ENCODE data around the gene SLC29A1.

DNA sequence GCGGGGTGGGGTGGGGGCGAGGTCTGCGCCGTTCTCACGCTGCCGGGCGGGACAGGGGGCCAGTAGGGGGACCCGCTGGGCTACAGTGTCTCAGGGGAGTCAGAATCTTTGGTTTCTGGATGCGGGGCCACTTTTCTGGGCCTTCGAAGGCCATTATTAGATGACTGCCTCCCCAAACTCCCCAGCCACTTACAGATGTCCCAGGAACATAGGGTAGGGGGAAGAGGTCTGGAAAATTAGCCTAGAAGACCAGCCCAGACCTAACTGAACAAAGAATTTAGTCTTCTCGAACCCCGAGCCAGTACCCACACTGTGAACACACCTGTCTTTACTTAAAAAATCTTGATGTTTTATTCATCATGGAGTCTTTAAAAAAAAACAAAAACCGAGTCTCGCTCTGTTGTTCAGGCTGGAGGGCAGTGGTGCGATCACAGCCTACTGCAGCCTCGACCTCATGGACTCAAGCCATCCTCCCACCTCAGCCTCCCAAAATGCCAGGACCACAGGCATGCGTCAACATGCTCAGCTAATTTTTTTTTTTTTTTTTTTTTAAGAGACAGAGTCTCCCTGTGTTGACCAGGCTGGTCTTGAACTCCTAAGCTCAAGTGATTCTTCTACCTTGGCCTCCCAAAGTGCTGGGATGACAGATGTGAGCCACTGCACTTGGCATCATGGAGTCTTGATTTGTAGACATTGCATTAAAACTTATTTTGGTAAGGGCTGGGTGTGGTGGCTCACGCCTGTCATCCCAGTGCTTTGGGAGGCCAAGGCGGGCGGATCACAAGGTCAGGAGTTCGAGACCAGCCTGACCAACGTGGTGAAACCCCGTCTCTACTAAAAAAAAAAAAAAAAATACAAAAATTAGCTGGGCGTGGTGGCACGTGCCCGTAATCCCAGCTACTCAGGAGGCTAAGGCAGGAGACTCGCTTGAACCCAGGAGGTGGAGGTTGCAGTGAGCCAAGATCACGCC lies 3.3 kb upstream of the SLC29A1 start:
- TF ChIP-seq, protein P1, sequence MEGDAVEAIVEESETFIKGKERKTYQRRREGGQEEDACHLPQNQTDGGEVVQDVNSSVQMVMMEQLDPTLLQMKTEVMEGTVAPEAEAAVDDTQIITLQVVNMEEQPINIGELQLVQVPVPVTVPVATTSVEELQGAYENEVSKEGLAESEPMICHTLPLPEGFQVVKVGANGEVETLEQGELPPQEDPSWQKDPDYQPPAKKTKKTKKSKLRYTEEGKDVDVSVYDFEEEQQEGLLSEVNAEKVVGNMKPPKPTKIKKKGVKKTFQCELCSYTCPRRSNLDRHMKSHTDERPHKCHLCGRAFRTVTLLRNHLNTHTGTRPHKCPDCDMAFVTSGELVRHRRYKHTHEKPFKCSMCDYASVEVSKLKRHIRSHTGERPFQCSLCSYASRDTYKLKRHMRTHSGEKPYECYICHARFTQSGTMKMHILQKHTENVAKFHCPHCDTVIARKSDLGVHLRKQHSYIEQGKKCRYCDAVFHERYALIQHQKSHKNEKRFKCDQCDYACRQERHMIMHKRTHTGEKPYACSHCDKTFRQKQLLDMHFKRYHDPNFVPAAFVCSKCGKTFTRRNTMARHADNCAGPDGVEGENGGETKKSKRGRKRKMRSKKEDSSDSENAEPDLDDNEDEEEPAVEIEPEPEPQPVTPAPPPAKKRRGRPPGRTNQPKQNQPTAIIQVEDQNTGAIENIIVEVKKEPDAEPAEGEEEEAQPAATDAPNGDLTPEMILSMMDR (IDR thresholded peaks at IDR 0.05; ENCODE audit: insufficient read depth, low read length, poor library complexity, severe bottlenecking) = no peak
- TF ChIP-seq EZH2phosphoT487 (conservative IDR thresholded peaks at IDR 0.05; ENCODE audit: low read length) = no peak
